PC-9 (cell line): ENCODE data around the gene HES7. TPM values are rescaled to one million over a fixed set of nuclear protein-coding genes. Genes with fewer than 3 reads are reported as not detected.

Experiments used
- BruUV-seq: library from RNA; stranded (reverse); fragments of 400-500 nt; replicated peaks from 2 replicates; lab custom pipeline; 2021; lab: Mats Ljungman, UMichigan
- CTCF ChIA-PET: fragments of 300-600 bp; sonication (Branson Sonifier 250); formaldehyde crosslinking; loops from one replicate; lab custom pipeline; 2022; ENCODE audit warnings: antibody characterized with exemption; lab: Charles Lee
- POLR2A ChIA-PET: fragments of 300-600 bp; sonication (Branson Sonifier 250); formaldehyde crosslinking; loops from one replicate; lab custom pipeline; 2022; ENCODE audit warnings: antibody characterized with exemption; ENCODE audit not compliant: unreplicated experiment; lab: Charles Lee
- DNase-seq, 2 experiments: peaks; one replicate each; pipeline versions ENCODE4 v3.0.0 to v3.0.0-alpha.2; 2015 to 2022; ENCODE audit warnings: mixed read lengths in 1 of 2
- H2AFZ ChIP-seq: fragments of 200-600 bp; sonication (generic); 2 replicates; pipeline ENCODE4 v1.8.1; 2017; ENCODE audit warnings: antibody characterized with exemption
- H3F3A ChIP-seq: fragments of 200-600 bp; sonication (generic); 2 replicates; pipeline ENCODE4 v1.8.1; 2017; ENCODE audit warnings: antibody characterized with exemption, mild to moderate bottlenecking, low read depth; ENCODE audit not compliant: insufficient read depth
- H3K27ac ChIP-seq: fragments of 200-600 bp; sonication (generic); 2 replicates; pipeline ENCODE4 v1.6.1; 2016; ENCODE audit warnings: mixed run types
- H3K27me3 ChIP-seq: fragments of 200-600 bp; sonication (generic); 2 replicates; pipeline ENCODE4 v1.6.1; 2016; ENCODE audit warnings: low read depth, mixed run types; ENCODE audit not compliant: insufficient read depth
- H3K36me3 ChIP-seq: fragments of 200-600 bp; sonication (generic); 2 replicates; pipeline ENCODE4 v1.6.1; 2016; ENCODE audit warnings: low read depth, mixed run types
- H3K4me1 ChIP-seq: fragments of 200-600 bp; sonication (generic); replicated peaks from 2 replicates; pipeline ENCODE4 v1.6.1; 2016; ENCODE audit warnings: mixed run types; ENCODE audit not compliant: insufficient read depth
- H3K4me2 ChIP-seq: fragments of 200-600 bp; sonication (generic); 2 replicates; pipeline ENCODE4 v1.6.1; 2017; ENCODE audit warnings: mixed run types
- H3K4me3 ChIP-seq: fragments of 200-600 bp; sonication (generic); 2 replicates; pipeline ENCODE4 v1.6.1; 2016; ENCODE audit warnings: mixed run types
- H3K79me2 ChIP-seq: fragments of 200-600 bp; sonication (generic); 2 replicates; pipeline ENCODE4 v1.6.1; 2017; ENCODE audit warnings: low read depth, mixed run types
- H3K9me2 ChIP-seq: fragments of 200-600 bp; sonication (generic); 2 replicates; pipeline ENCODE4 v1.8.1; 2017; ENCODE audit warnings: mild to moderate bottlenecking; ENCODE audit not compliant: insufficient read depth
- H3K9me3 ChIP-seq: fragments of 200-600 bp; sonication (generic); 2 replicates; pipeline ENCODE4 v1.8.1; 2016; ENCODE audit warnings: low read depth; ENCODE audit not compliant: insufficient read depth
- H4K20me1 ChIP-seq: fragments of 200-600 bp; sonication (generic); 2 replicates; pipeline ENCODE4 v1.8.1; 2017; ENCODE audit not compliant: insufficient read depth
- EZH2 ChIP-seq: fragments of 200-600 bp; sonication (generic); IDR thresholded peaks from 2 replicates; pipeline ENCODE4 v1.8.0; 2017; ENCODE audit warnings: antibody characterized with exemption, low read depth
- intact Hi-C: fragments of 100-400 bp; cut with micrococcal nuclease; formaldehyde crosslinking; loops from one replicate; pipeline ENCODE4 v1.10.0; 2022; ENCODE audit not compliant: unreplicated experiment
- total RNA-seq: library from RNA; stranded (reverse); gene quantifications from 2 replicates; pipeline ENCODE4 v1.2.3, GENCODE V29; 2021
- TF ChIP-seq, protein P1 (sequence below): fragments of 200-600 bp; sonication (generic); conservative IDR thresholded peaks from 2 replicates; pipeline ENCODE4 v1.6.1; 2017; ENCODE audit warnings: mixed run types, antibody characterized with exemption, mild to moderate bottlenecking, moderate library complexity

HES7 gene
- total RNA-seq, 1 experiment from 2014 or later, result 2.6 TPM

DNA sequence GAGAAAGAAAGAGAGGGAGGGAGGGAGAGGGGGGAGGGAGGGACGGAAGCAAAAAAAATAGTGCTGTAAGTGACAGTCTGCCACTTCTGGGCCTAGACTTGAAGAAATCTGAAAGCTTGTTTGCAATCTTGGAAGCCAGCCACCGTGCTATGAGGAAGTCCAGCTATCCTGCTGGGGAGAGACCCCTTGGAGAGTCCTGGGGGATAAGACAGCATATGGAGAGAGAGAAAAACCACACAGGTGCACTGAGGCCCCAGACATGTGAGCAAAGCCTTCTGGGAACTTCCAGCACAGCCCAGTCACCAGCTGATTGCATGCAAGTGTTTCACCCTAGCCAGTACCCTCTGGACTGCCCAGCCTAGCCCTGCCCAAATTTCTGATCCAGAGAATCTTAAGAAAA is 23.8 kb downstream of the HES7 start:
- H3K27ac ChIP-seq, result no peak overlapping the region
- TF ChIP-seq, protein P1, sequence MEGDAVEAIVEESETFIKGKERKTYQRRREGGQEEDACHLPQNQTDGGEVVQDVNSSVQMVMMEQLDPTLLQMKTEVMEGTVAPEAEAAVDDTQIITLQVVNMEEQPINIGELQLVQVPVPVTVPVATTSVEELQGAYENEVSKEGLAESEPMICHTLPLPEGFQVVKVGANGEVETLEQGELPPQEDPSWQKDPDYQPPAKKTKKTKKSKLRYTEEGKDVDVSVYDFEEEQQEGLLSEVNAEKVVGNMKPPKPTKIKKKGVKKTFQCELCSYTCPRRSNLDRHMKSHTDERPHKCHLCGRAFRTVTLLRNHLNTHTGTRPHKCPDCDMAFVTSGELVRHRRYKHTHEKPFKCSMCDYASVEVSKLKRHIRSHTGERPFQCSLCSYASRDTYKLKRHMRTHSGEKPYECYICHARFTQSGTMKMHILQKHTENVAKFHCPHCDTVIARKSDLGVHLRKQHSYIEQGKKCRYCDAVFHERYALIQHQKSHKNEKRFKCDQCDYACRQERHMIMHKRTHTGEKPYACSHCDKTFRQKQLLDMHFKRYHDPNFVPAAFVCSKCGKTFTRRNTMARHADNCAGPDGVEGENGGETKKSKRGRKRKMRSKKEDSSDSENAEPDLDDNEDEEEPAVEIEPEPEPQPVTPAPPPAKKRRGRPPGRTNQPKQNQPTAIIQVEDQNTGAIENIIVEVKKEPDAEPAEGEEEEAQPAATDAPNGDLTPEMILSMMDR, result no peak
- no peak for TF ChIP-seq EZH2
- POLR2A ChIA-PET, result interaction anchor here (0.8 kb wide), 1 partner anchor 195 kb away, joined by 5 read pairs; the partner anchor contains the start of gene SLC25A35
- H3K4me1 ChIP-seq, result no peaks in the 10 kb centered on the region
- CTCF ChIA-PET, result interaction anchor here (0.7 to 2.1 kb wide), 2 partner anchors 9 to 659 kb away, joined by 3 to 8 read pairs; no protein-coding TSS in a partner anchor
- no peaks in the 10 kb centered on the region for H3K9me2 ChIP-seq
- H3K4me2 ChIP-seq, result no peak overlapping the region
- no peak overlapping the region for H2AFZ ChIP-seq
- H3K36me3 ChIP-seq, result no peaks in the 10 kb centered on the region
- H4K20me1 ChIP-seq, result no peaks in the 10 kb centered on the region
- intact Hi-C loops, result no loop called here
- H3K79me2 ChIP-seq, result no peaks in the 10 kb centered on the region
- BruUV-seq, result no TSS peak
- H3K9me3 ChIP-seq, result no peaks in the 10 kb centered on the region
- no peaks in the 10 kb centered on the region for H3F3A ChIP-seq
- no peaks in the 10 kb centered on the region for H3K27me3 ChIP-seq
- H3K4me3 ChIP-seq, result no peak overlapping the region
- no peak for DNase-seq

DNA sequence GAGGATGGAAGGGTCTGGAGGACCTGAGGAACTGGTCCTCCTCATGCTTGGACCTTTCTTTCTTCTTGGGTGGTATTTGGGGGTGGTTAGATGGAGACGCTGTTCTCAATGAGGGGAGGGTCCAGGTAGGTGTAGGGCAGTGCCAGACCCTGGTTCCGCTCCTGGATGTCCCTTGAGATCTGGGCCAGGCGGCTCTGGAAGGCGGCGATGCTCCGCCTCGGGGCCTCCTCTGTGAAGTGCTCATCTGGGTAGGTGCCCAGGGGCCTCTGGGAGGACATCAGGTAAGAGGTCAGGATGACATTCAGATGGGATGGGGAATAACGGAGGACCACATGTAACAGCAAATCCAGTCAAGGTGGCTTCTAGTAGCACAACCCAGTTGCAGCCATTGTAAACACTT is 27.4 kb downstream of the HES7 start:
- Histone ChIP-seq H3K79me2 (no peaks in the 10 kb centered on the region), H3K27ac (no peak overlapping the region), H3K27me3 (no peaks in the 10 kb centered on the region; the same call in 1 of the 2 replicates), H3K4me3 (no peak overlapping the region), H3F3A (no peaks in the 10 kb centered on the region), H3K9me3 (no peaks in the 10 kb centered on the region), H4K20me1 (no peaks in the 10 kb centered on the region), H3K36me3 (no peaks in the 10 kb centered on the region), H3K9me2 (no peaks in the 10 kb centered on the region), H3K4me1 (no peaks in the 10 kb centered on the region), H2AFZ (no peak overlapping the region), H3K4me2 (no peak overlapping the region)
- no peak for DNase-seq
- intact Hi-C loops, result no loop called here
- BruUV-seq, result no TSS peak
- ChIA-PET POLR2A (no interaction called here), CTCF (no interaction called here)
- TF ChIP-seq, protein P1, result no peak
- TF ChIP-seq EZH2, result no peak

DNA sequence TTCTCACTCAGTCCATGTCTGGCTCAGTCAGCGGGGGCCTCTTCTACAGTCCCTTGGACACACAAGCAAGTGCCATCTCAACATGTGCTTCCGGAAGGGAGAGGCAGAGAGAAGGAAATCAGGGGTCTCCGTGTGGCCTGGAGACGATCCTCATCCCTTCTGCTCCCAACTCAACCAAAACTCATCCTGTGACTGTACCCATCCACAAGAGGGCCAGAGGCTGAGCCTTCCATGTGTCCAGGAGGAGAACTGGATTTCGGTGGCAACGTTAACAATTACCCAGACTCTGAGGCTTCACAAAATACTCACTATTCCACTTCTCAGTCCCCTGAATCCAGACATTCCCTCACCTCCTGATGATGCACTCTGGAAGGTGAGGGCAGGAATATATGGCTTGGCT is 28.5 kb downstream of the HES7 start:
- no peaks in the 10 kb centered on the region for H3K9me2 ChIP-seq
- no peak overlapping the region for H3K4me2 ChIP-seq
- H3F3A ChIP-seq, result no peaks in the 10 kb centered on the region
- H3K9me3 ChIP-seq, result no peaks in the 10 kb centered on the region
- CTCF ChIA-PET, result no interaction called here
- no peak overlapping the region for H3K27ac ChIP-seq
- no peaks in the 10 kb centered on the region for H3K4me1 ChIP-seq
- TF ChIP-seq, protein P1, result no peak
- TF ChIP-seq EZH2, result no peak
- no peak overlapping the region for H3K4me3 ChIP-seq
- no peaks in the 10 kb centered on the region for H3K79me2 ChIP-seq
- POLR2A ChIA-PET, result no interaction called here
- no peak for DNase-seq
- BruUV-seq, result no TSS peak
- H3K27me3 ChIP-seq, result no peaks in the 10 kb centered on the region; the same call in 1 of the 2 replicates
- H2AFZ ChIP-seq, result no peak overlapping the region
- intact Hi-C loops, result no loop called here
- no peaks in the 10 kb centered on the region for H3K36me3 ChIP-seq
- no peaks in the 10 kb centered on the region for H4K20me1 ChIP-seq
